GM19438 (cell line): ENCODE data around the gene TXNRD2.
"Not testable (repeated sequence)": the region's sequence is repeated elsewhere in the genome, so short reads cannot be mapped to it uniquely, and the experiment has no call there.

Experiments used
- ATAC-seq: cut with Tn5 transposase; IDR thresholded peaks from one replicate; pipeline ENCODE4 v1.9.1; 2021; ENCODE audit warnings: low read depth; ENCODE audit not compliant: unreplicated experiment

TXNRD2 gene

GRCh38 chr22:19850763-19851109, 90.9 kb downstream of the TXNRD2 start:
- no peak for ATAC-seq

- no peak for ATAC-seq
Observed at GRCh38 chr22:19849835-19850762, 91.5 kb downstream of the TXNRD2 start.

DNA sequence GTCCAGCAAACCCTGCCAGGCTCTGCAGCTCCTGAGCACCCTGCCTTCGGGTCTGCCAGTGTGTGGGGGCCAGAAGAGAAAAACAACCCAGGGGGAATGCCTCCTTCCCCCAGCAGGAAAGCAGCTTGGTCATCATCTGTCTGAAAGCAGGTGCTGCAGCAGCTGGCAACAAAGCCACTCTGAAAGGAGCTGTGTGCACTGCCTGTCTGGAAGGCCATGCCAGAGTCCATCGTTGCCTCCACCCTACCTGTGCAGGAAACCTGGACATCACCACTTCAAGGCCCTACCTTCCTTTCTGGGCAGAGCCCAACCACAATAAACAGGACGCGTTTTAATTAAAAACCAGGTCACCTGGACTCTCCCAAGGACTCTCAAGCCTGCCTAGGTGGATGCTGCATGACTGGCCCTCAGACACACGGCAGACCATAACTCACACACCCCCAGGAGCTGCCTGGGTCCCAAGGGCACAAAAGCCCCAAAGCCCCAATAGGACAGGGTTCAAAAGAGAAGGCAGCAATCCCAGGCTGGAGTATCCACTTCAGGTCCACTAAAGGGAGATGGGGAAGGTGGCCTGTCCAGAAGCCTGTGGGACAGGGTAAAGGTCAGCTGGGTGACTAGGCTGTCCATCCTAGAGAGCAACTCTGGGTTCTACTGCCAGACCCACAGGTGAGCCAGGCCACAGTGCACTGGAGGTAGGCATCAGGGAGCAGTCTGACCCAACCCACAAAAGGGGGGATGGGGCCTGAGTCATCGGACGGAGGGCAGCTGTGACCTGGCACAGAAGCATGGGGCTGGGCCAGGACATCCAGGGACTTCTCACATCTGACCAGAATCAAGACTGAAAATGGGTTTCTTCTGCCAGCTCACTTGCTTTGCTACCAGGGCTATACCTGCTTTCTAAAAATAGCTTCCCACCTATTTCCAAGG, 93.1 kb downstream of the TXNRD2 start:
- ATAC-seq, result no peak

GRCh38 chr22:19847345-19847632, 94.3 kb downstream of the TXNRD2 start:
- no peak for ATAC-seq

DNA sequence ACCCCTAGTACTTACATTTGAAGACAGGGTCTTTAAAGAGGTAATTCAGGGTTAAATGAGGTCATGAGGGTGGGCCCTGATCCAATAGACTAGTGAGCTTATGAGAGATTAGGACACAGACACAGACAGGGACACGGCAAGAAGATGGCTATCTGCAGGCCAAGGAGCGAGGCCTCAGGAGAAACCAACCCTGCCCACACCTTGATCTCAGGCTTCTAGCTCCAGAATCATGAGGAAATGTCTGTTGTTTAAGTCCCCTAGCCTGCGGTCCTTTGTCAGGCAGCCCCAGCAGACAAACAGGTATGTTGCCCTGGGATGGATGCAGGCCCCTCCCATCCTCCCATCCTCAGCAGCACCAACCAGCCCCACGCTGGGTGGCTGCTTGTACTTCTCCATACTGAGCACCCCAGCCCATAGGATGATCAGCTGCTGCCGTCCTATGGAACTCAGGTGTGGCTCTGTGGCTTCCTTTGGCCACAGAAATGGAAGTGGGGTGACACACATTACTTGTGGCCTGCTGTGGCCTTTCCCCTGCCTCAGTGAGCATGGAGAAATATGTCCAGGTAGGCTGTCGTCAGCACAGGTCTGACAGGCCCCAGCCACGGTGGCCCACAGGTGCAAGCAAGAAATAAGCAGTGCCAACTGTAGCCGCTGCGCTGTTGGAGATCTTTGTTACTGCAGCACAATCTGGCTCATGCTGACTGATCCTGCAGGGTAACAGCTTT, 94.8 kb downstream of the TXNRD2 start:
- ATAC-seq, result no peak

DNA sequence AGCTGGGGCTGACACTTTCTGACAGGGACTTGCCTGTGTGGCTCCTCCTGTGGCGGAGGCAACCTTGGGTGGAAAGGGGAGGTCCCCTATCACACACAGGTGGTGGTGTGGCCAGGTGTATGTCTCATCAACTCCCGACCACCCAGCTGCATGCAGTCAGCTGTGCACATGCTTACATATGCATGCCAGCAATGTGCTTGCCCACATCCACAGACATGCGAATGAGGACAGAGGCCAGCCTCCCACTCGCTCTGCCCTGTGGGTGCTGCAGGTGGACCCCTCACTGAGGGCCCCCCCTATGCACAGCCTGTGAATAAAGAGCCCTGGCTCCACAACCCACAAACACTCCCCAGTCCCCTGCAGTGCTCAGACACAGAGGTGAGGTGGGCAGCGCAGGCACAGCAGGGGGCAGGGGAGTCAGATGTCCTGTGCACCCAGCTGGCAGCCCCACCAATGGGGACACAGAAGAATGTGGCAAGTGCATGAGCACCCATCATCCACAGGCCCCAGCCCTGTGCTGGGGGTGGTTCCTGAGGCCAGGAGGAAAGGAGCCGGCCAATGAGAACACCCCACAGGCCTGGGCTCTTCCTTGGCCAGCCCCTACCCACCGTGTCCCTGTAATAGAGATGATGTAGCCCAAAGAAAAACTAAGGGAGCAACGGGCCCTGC, 96.4 kb downstream of the TXNRD2 start:
- no peak for ATAC-seq

DNA sequence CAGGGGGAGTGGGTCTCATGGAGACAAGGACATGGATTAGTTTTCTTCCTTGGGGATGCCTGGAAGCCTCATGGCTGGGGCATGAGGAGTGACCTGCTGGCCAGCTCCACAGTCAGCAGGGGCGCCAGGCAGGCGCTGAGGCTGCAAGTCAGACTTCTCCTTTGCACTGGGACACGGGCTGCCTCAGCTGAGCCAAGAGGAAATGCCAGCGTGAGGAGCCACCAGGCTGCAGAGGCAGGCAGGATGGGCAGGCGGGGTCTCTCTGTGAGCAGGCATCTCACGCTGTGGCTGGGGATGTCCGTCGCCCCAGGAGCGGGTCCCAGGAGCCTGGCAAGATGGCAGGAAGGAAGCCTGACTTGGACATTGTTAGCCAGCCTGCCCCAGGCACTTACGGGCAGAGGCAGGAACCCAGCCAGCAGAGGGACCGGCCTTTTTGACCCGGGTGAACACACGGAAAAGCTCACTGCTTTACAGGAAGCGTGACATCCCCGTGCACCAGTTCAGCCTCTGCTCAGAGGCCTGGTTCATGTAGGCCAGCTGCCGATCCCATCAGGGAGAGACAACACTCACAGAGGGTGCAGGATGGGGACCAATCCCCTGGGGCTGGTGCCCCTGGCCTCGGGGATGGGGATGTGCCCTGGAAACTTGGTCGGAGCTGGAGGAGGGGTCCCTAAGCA, 97.1 kb downstream of the TXNRD2 start:
- ATAC-seq, result no peak

DNA sequence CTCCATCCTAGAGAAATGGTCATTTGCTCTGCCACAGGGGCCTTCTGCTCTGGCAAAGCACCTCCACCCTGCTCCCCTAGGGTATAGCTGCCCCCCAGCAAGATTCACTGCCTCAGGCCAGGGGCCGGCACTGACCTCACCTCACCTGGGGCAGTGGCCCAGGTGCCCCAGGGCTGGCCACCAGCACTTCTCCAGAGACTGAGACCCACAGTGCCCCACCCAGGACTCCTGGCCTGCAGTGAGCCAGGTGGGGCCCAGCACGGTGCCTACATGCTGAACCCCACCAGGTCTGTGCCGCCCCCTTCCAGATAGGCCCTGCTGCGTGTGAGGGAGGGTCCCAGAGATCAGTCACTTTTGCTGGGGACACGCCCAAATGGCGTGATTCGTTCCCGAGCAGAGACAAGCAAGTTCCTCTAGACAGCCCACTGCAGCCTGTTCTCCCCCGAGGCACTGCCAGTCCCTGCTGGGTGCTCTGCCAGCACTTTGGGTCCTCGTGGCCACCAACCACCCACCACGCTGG, 97.7 kb downstream of the TXNRD2 start:
- ATAC-seq, result no peak

GRCh38 chr22:19843107-19843856, 98.3 kb downstream of the TXNRD2 start:
- ATAC-seq, result no peak

- no peak for ATAC-seq
Observed at GRCh38 chr22:19842393-19843106, 99.1 kb downstream of the TXNRD2 start.

DNA sequence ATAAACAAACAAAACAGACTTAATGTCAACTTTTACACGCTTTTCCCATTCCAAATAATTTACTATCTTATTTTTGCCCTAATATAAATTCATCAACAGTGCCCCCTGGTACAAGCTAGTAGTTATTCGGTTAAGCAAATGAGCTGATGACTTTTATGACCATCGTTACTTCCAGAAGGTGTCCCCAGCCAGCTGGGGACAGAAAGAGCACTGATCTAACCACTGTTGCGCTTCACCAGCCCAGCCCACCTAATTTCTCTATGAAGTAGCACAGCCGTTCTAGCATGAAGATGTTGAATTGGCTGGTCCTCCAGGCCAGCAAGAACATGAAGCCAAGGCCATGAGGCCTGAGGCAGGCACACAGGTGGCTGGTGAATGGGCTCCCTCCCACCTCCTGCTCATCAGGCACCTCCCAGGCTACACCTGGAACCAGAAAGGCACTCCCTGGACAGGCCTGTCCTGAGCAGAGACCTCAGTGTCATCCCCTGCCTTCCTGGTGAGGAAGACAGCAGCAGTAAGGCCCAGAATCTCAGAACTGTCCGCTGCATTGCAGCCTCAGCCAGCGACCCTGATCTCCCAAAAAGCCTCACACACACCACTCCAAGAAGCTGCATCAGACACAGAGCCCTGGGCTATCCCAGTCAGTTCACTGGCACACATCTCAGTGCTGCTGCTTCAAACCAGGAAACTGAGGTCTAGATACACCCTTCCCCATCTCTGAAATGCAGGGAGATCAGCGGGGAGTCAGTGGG, 99.8 kb downstream of the TXNRD2 start:
- no peak for ATAC-seq

DNA sequence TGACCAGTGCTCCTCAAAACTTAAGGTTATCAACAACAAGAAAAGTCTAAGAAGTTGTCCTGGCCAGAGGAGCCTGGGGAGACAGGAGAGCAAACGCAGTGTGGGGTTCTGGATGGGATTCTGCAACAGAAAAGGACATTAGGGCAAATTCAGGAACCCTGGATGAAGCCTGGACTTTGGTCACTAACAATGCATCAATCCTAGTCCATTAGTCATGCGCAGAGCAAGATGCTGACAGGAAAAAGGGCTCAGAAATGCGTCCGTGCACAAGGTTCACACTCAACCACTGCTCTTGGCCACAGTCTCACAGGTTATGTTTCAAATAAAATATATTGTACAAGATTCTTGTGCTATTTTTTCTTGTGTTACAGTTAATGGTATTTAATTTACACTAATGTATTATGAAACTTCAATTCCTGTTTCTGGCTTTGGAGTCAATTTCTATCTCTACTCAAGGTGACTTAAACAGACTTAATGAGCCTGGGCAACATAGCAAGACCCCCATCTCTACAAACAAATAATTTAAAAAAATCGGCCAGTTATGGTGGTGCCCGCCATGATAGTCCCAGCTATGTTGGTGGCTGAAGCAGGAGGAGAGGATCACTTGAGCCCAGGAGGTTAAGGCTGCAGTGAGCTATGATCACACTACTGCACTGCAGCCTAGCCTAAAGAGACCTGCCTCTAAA, 100.5 kb downstream of the TXNRD2 start:
- ATAC-seq, result no peak

DNA sequence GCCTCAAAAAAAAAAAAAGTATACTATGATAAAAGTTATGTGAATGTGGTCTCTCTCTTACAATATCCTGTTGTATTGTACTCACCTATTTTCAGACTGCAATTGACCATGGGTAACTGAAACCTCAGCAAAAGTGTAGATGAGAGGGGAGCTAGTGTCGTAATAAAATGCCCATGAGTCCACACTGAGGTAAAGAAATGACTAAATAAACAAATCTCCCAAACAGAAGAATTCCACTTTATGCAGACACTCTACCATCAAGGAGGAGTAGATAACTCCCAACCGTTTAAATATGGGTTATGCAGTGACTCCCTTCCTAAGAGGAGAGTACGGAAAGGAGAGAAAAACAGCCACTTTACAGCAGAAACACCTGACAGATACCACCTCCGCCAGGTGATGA, 101.6 kb downstream of the TXNRD2 start:
- no peak for ATAC-seq

GRCh38 chr22:19837915-19838314, 103.7 kb downstream of the TXNRD2 start:
- no peak for ATAC-seq

DNA sequence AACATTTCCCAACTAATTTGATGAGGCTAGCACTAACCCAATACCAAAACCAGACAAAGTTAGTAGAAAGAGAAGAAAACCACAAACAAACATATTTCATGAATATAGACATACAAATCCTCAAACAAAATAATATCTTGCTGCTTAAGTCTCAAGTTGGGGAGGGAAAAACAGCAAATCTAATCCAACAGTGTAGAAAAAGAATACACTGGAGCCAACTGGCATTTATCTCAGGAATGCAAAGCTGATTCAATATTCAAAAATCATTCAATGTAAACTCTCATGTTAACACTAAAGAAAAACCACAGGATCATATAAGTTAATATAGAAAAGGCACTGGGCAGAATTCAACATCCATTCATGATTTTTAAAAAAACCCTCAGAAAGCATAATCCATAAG, 105.1 kb downstream of the TXNRD2 start:
- ATAC-seq, result no peak

GRCh38 chr22:19834599-19834998, 107.0 kb downstream of the TXNRD2 start:
- no peak for ATAC-seq

- not testable (repeated sequence) for ATAC-seq
Observed at GRCh38 chr22:19833327-19833726, 108.3 kb downstream of the TXNRD2 start.
